Renal cortical epithelial cell (primary cell): ENCODE measurements around the gene CDCA4. TPM values are rescaled to one million over a fixed set of nuclear protein-coding genes. Genes with fewer than 3 reads are reported as not detected.
A peak's percentile ranks its signal among the peaks of the same experiment; 100 is the strongest.

Source experiments
- DNase-seq: peaks from one replicate; pipeline ENCODE4 v3.0.0-alpha.2; 2011; ENCODE audit warnings: low read depth
- total RNA-seq: library from RNA; depleted of rRNA; stranded (reverse); fragments of >200 nt; gene quantifications from 2 replicates; pipeline ENCODE4 v1.2.3, GENCODE V29; 2014

The CDCA4 gene
- total RNA-seq, 1 donor from 2014 or later, result 8.8 TPM

DNA sequence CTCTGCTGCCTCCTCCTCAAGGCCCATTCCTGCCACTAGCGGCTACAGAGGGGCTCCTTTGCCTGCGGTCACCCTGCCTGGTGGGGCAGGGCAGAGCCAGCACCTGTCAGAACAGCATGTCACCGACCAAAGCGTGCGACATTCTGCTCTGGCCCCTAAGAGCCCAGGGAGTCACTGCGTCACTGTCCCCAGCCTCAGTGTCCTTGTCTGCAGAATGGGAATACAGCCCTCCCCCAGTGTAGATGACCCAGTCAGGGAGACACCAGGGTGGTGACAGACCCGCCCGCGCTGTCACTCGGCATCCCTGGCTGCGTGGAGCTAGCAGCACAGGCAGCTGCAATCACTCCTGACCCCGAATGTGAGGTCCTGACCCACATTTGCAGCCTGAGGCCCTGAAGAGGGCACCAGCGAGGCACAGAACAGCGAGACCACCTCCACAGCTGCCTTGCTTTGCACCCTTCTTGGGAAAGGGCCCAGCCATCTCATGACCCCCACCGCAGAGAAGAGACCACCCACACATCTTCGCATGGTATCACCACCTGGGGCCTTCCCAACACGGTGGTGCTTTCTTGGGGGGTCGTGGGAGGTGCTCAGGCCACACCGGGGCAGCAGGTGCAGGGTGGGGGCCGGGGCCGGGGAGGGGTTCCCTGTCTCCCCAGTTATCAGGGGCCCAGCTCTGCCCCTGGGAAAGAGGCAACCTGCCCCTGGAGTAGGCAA is 45.2 kb downstream of the CDCA4 start:
- no peak for DNase-seq

DNA sequence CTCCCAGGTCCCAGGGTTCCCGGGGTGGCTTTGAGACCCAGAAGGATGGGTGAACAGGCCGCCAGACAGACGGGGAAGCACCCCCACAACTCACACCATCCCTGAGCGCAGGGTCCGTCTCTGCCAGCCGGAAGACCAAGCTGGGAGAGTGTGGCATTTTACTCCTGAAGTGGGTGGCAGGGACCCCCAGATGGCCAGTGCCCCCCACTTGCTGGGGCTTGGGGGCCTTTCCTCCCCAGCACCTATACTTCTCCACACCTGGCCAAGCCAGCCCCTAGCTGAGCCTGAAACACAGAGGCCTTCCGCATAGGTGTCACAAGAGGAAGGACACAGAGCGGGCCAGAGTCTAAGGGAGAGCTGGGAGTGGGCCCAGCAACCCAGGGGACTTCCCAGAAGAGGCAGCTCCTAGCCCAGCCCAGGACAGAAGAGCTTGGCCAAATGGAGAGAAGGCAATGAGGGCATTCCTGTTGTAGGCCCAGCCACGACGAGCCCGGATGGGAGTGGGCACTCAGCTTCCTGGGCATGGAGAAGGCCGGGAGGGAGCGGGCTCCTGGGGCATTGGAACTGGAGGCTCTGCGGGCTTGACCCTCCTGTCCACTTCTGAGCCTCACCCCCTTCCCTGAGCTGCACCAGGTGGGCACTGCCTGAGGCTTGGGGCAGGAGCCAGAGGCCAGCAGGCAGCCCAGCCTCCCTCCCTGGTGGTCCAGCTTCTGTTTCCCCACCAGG is 46.1 kb downstream of the CDCA4 start:
- DNase-seq, result no peak

DNA sequence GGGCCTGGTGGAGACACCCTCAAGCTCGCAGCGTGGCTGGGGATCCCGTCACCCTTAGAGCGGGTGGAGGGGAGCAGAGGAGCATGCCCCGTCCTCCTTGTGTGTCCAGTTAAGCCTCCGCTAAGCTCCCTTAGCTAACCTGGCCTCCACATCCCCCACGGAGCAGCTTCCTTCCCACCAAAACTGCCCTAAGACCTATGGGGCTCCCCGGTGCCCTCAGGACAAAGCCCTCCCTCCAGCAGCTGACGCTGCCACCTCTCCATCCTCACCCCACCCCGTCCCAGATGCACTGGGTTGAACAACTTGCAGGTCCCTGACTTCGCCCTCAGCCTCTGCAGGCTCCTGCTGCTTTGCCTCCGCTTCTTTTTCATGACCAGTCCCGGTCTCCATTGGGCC is 46.7 kb downstream of the CDCA4 start:
- no peak for DNase-seq

GRCh38 chr14:104973385-104974145 is 47.3 kb downstream of the CDCA4 start:
- no peak for DNase-seq

DNA sequence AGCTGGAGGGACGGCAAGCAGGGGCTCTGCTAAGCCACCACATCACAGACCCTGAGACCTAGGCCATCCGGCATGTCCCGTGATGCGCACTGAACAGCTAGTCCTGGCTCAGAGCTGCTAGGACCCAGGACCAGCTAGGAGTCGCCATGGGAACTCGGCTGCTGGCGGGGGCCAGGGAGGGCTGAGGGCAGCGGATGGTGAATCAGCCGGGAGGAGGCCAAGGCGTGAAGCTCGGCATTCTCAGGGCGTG is 47.8 kb downstream of the CDCA4 start:
- peak; percentile 94 for DNase-seq

GRCh38 chr14:104972301-104973134 is 48.4 kb downstream of the CDCA4 start:
- peak; percentile 84 for DNase-seq

- no peak for DNase-seq
Measured at GRCh38 chr14:104971447-104972240, 49.2 kb downstream of the CDCA4 start.

- peak; percentile 68 for DNase-seq
Measured at GRCh38 chr14:104970231-104971068, 50.4 kb downstream of the CDCA4 start.

GRCh38 chr14:104969741-104970230 is 51.1 kb downstream of the CDCA4 start:
- DNase-seq, result no peak

GRCh38 chr14:104968541-104969401 is 52.1 kb downstream of the CDCA4 start:
- peak; percentile 26 for DNase-seq

GRCh38 chr14:104968153-104968527 is 52.7 kb downstream of the CDCA4 start:
- peak; percentile 78 for DNase-seq

- DNase-seq, result peak; percentile 45
Measured at GRCh38 chr14:104967386-104968152, 53.3 kb downstream of the CDCA4 start.

- no peak for DNase-seq
Measured at GRCh38 chr14:104966981-104967385, 53.9 kb downstream of the CDCA4 start.

DNA sequence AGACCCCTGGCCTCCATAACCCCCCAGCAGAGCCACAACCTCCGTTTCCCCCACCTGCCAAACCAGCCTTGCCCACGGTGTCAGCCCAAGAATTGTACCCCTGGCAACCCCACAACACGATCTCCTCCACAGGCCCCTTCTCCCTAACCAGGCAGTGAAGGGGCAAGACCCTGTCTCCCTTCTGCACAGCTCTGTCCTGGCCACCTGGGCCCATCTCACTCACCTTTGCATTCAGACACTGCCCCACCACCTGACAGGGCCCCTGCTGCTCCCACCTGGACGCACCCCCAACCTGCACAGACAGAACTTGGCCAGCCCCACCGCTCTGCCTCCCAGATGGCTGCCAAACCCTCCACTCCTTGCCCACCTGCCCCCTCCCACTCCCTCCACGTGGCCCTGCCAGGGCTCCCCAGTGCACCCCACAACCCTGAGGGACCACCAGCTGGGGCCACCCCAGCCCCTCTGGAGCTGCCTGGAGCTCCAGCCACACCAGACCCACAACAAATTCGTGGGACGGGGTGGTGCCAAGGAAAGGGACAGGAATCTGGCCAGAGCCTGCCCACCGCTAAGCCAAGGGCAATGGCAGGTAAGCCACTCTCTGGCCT is 54.5 kb downstream of the CDCA4 start:
- no peak for DNase-seq

DNA sequence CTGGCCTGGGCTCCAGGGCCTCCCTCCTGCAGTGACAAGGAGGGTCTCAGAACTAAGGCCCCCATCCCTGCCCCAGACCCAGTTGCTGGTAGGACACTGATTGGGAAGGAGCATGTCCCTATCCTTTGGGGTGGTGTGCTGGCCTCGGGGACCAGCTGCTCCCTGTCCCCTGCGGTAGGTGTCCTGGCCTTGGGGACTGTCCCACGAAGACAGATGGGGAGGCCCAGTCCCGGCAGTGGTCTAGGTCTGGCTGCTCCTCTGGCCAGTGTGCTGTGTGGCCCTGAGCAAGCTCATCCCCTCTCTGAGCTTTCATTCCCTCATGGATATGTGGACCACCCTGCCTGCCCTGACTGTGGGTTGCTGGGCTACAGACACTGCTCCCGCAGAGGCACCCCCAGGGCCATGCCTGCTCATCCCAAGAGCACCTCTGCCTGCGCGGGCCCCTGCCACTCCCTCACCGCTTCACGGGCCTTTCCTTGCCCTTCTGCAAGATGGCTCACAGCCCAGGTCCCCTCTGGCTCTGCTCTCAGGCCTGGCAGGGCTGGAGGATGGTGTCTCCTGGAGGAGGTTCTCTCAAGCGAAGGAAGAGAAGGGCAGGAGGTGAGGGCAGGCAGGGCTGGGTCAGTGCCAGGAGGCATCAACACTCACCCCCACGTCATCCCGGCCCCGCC is 55.2 kb downstream of the CDCA4 start:
- no peak for DNase-seq

DNA sequence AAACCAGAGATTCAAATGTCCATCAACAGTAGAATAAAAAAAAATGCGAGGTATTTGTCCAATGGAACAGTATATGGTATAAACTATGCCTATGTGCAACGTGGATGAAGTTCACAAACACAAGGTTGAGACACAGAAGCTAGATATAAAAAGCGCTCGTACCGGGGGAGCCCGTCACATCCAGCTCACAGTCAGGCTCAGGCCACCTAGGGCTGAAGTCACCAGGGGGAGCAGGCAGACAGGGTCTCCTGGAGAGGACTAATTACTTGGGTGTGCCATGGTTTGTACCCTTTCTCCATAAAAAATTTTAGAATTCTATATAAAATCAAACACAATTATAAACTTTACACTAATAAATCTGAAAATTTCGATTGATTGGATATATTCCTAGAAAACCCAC is 56.3 kb downstream of the CDCA4 start:
- DNase-seq, result no peak
